Activated naive CD4-positive, alpha-beta T cell treated with Interleukin-2 at 50 U/mL for 16 hours (primary cell): ENCODE results near the gene SPESP1.
"Not testable (repeated sequence)": the region's sequence is repeated elsewhere in the genome, so short reads cannot be mapped to it uniquely, and the experiment has no call there.

Experiments
- DNase-seq: peaks from one replicate; pipeline ENCODE4 v3.0.0-alpha.2; 2020

Gene SPESP1

DNA sequence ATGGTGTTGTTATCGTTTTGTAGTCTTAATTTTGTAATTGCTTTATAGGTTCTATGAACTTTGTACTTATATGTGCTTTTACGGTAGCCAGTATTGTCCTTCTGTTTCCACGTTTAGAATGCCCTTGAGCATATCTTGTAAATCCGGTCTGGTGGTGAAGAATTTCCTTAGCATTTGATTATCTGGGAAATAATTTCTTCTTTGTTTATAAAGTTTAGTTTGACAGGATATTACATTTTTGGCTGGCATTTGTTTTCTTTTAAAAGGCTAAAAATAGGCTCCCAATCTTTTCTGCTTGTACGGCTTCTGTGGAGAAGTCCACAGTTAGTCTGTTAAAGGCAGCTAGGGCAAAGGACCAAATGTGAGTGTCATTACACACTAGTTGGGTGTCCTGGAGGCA is 36.7 kb downstream of the SPESP1 start:
- no peak for DNase-seq

DNA sequence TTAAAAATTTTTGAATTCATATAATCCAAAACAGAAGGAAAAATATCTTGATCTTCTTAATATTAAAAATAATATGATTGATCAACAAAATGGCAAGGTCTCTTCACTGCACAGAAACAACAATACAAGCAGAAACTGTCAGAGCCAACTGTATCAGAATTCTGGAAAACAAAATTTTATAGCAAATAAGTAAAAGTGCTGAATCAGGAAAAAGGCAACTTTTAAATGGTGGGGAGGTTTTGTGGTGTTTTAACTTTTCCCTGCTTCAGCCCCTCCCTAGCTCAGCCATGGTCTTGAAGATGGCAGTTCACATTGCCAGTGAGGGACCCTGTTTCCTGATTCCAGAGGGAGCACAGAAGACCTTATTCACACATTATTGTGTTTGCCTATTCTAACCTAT is 37.6 kb downstream of the SPESP1 start:
- no peak for DNase-seq

- DNase-seq, result no peak
Measured at GRCh38 chr15:68969298-68969697, 39.0 kb downstream of the SPESP1 start.

GRCh38 chr15:68972201-68973065 is 42.1 kb downstream of the SPESP1 start:
- no peak for DNase-seq

DNA sequence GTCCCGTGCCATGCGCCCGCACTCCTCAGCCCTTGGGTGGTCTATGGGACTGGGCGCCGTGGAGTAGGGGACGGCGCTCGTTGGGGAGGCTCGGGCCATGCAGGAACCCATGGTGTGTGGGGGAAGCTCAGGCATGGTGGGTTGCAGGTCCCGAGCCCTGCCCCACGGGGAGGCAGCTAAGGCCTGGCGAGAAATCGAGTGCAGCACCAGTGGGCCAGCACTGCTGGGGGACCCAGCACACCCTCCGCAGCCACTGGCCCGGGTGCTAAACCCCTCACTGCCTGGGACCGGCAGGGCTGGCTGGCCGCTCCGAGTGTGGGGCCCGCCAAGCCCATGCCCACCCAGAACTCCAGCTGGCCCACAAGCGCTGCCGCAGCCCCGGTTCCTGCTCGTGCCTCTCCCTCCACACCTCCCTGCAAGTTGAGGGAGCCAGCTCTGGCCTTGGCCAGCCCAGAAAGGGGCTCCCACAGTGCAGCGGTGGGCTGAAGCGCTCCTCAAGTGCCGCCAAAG is 45.4 kb downstream of the SPESP1 start:
- not testable (repeated sequence) for DNase-seq

DNA sequence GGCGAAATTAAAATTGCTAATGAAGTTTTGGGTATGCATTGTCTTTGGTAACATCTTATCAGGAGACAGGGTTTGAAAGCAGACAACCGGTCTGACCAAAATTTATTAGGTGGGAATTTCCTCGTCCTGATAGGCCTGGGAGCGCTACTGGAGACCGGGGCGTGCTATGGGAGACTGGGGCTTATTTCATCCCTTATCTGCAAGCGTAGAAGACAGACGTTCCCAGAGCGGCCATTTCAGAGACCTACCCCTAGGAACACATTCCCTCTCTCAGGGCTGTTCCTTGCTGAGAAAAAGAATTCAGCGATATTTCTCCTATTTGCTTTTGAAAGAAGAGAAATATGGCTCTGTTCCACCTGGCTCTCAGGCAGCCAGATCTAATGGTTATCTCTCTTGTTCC is 47.1 kb downstream of the SPESP1 start:
- not testable (repeated sequence) for DNase-seq

DNA sequence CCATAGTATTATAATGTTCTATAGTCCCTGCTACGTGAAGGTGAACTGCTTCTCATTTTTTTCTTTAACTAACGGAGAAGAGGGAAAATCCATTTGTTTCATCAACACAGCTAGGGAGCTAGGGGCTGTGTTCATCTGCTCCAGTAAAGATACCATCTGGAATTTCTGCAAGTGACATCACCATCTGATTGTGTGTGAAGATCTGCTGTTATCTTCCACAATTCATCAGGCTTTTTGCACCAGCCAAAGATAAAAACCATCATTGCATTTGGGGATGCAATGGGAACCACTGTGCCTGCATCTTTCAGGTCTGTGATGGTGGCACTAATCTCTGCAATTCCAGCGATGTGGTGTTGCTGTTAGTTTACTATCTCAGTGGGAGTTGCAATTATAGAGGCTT is 48.7 kb downstream of the SPESP1 start:
- no peak for DNase-seq

DNA sequence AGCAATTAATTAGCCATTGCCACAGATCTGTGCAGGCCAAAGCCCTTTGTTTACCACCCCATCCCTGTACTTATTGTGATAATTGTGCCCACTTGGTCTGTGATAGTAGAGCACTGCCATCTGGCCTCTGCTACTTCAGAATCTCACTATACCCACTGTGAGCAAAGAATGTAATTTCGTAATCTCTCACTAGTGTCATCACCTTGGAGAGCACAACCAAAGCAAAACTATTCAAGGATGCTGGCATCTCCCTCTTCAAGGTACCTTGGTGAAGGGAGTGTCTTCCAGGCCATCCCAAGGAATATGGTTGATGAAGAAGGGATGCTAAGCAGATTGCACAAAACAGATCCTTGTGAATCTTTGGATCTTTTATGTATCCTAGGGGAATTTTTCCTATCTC is 49.5 kb downstream of the SPESP1 start:
- DNase-seq, result no peak

- DNase-seq, result no peak
Measured at GRCh38 chr15:68980786-68981185, 50.5 kb downstream of the SPESP1 start.

DNA sequence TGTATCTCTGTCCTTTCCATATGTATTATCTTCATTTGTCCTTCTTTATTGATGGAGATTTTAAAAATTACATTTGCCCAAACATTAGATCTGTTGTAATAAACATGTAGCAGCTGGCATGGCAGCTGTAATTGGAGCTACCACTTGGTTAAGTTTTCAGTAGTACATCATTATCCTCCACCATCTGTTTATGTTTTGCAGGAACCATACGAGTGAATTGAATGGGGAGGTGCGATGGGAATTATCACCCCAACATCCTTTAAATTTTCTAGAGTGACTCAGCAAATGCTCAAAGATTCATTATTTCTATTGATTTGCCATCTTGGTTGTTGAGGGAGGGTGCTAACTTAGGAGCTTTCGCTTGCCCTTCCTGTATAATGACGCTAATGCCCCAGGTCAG is 51.6 kb downstream of the SPESP1 start:
- DNase-seq, result no peak

- DNase-seq, result no peak
Measured at GRCh38 chr15:68982976-68983563, 52.7 kb downstream of the SPESP1 start.

DNA sequence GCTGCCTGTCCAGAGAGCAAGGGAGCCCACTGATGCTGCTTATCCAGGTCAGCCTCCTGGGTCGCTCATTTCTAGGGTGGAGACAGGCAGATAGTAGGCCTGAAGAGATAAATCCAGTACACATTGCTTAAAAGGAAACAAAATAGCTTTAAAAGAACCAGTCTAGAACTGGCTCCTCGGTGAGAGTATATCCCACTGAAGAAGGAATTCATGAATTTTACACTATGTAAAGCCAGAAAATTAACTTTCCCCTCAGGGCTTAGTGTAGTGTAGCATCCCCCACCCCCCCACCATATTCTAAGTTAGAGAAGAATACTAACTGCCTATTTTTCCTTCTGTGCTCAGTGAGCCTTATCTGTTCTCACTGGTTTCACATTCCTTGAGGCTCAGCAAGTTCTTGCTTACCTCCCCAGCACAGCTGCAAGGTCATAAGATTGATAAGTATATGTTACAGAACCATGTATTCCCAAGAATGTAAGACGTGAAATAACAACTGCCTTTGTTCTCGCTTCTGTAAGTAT is 53.7 kb downstream of the SPESP1 start:
- no peak for DNase-seq

DNA sequence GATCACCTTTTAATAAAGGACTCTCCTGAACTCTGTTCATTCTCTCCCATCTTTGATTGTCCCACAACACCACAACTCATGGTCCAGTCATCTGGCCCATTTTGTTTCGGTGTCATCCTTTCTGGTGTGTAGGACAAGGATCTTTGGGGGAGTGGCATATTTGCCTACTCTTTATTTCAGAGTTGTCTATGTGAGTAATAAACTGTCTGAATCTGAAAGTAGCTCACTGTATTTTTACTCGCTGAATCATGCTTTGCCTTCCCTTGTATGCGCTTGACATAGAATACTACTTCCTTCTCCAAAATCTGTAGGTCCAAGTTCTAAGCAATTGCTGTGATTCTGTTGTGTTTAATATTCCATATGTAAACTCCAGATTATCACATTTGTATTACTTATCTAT is 54.3 kb downstream of the SPESP1 start:
- DNase-seq, result no peak

DNA sequence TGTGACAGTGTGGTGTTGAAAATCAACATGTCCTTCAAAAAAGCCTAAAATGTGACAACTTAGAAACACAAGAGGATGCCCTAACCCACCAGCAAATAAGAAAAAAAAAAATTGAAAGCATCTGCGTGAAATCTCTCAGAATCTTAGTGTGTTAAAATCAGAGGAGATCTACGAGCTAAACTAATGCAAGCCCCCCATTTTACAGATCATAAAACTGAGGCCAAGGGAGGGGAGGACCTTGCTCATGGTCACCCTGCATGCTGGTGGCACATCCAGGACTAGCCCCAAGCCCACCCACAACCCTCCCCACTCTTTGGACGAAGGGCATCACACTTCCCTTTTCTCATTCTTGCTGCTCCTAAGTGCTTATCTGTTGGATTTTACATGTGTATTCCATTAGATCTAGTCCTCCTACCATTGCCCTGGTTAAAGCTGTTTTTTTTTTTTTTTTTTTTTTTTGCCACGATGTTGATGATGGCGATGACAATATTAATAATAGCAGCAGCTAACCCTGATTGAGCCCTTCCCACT is 55.1 kb downstream of the SPESP1 start:
- no peak for DNase-seq

- no peak for DNase-seq
Measured at GRCh38 chr15:68986322-68986721, 56.0 kb downstream of the SPESP1 start.

- no peak for DNase-seq
Measured at GRCh38 chr15:68987120-68987519, 56.8 kb downstream of the SPESP1 start.

DNA sequence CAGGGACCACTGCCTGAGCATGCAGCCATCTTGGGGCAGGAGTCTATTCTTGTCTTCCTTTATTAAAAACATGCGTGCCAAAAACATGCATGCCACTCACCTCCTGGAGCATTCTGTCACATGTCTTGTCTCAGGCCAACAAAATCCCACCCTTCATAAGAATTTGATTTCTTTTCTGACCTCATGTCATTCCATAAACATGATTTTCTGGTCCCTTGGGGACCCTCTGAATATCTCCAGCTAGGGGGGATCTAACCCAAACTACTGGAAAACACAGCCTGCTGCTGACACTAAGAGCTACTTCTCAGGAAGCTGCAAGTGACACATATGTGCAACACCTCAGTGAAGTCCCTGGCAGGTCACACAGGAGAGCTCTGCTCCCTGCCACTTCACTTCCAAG is 57.4 kb downstream of the SPESP1 start:
- no peak for DNase-seq

DNA sequence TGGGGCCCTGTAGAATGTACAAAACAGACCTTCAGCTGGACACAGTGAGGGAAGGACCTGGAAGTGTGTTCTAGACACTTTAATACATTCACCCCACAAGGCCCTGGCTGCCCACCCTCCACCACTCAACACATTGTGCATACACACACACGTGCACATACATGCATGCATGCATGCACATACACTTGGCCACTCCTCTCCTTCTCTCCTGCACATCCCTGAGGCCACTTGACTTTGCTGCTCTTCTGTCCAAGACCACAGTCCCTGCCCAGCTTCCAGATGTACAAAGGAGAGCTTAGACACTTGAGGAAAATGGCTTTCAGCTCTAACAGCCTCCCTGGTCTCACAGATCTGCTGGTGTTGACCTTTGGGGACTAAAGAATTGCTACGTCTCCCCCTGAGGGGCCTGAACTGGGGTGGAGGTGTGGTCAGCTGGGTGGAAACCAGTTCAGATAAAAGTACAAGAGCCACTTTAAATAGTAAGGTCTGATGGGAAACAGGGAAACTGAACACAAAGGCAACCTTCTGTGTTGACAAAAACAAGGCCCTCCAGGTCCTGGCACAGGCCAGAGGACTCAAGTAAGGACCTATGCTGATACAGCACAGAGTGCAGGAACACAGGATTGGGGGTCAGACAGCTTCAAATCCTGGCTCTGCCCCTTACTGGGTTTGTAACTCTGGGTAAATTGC is 59.4 kb downstream of the SPESP1 start:
- DNase-seq, result no peak

DNA sequence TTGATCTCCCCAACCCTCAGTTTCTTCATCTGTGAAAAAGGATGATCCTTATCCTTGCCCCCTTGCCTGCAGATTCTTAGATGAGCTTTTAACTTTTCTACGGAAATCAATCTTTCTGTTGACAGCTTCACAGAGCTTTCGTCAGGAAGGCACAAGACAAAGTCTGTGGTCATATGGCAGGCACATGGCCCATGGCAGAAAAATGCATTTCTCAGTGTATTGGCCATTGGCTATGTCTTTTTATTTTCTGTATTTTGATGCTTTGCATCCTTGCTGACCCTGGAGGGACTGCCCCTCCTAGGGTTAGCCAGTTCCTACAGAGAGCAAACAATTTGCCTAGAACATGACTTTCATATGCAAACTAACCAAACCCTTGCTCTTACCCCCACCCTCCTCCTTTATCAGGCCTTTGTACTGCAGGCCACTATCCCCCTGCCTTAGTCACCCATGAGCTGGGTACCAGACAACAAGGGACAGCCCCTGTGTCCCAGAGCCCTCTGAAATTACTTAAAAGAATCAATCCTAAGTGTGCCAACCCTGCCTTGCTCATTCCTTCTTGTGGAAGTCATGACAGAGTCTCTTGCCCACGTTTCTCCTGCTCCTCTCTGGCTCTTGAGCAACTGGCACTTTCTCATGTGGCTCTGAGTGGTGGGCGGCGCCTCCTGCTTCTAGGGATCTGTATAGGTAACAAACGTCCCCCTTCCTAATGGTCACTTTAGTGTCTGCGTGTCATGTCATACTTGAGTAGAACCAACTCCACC is 60.1 kb downstream of the SPESP1 start:
- DNase-seq, result no peak

- DNase-seq, result no peak
Measured at GRCh38 chr15:68990992-68991500, 60.7 kb downstream of the SPESP1 start.

DNA sequence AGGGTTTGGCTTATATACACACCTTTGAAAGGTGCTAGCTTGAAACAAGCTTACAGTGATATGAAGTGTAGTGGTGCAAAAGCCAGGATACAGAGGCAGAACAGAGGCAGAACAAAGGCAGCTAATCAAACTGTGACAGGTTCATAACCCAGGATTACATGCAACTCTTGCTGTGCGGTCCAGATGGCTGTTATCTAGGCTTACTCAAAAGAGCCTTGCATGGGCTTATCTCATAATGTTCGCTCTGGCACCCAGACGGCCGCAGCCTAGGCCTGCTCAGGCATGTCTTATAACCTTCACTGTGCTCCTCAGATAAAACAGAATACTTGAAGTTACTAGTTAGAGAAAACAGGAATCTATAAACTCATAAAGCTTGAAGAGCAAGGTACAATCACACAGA is 61.4 kb downstream of the SPESP1 start:
- DNase-seq, result no peak

DNA sequence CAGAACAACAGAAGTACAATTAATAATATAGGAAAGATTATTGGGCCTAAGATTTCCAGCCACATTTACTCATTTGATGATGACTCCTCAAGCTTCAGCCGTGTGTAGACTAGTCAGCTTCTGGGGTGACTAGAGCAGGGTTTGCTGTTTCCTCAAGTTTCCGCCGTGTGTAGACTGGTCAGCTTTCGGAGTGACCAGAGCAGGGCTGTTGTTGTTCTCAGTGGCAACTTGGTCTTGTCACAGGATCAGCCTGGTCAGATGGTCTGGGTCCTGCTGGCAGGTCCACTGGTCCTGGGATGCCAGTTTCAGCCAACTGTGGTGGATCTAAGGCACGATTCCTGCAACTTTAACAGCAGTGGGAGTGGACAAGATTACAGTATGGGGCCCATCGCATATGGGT is 62.4 kb downstream of the SPESP1 start:
- DNase-seq, result no peak
